GM12801 (cell line): ENCODE data around the gene SASH3.

Source experiments
- TF ChIP-seq, protein P1 (sequence below): IDR thresholded peaks from one replicate; pipeline ENCODE4 v1.5.1; 2011; ENCODE audit warnings: control low read depth; ENCODE audit not compliant: insufficient read length; ENCODE audit errors: extremely low read depth

Gene SASH3

DNA sequence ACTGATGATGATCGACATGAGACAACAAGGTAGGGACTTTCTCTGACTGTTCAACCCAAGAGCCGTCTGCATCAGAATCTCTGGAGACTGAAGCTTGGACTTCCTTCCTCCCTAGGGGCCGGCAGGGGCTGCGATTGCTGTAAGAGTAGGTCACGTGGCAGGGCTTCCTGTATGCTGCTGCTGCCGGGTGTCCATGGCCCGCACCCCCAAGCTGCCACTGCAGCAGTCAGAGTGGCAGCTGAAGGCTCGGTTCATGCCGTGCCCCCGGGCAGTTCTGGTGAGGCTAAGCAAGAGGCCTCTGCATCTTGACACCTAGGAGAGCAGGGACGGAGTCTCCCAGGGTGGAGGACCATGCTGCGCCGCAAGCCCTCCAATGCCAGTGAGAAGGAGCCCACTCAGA is at the start of gene SASH3:
TSS of gene SASH3 (plus strand) at position 203 of the 400 bp plus-strand sequence. CDS start at position 352, 149 bp downstream.
- TF ChIP-seq, protein P1, sequence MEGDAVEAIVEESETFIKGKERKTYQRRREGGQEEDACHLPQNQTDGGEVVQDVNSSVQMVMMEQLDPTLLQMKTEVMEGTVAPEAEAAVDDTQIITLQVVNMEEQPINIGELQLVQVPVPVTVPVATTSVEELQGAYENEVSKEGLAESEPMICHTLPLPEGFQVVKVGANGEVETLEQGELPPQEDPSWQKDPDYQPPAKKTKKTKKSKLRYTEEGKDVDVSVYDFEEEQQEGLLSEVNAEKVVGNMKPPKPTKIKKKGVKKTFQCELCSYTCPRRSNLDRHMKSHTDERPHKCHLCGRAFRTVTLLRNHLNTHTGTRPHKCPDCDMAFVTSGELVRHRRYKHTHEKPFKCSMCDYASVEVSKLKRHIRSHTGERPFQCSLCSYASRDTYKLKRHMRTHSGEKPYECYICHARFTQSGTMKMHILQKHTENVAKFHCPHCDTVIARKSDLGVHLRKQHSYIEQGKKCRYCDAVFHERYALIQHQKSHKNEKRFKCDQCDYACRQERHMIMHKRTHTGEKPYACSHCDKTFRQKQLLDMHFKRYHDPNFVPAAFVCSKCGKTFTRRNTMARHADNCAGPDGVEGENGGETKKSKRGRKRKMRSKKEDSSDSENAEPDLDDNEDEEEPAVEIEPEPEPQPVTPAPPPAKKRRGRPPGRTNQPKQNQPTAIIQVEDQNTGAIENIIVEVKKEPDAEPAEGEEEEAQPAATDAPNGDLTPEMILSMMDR: no peak

DNA sequence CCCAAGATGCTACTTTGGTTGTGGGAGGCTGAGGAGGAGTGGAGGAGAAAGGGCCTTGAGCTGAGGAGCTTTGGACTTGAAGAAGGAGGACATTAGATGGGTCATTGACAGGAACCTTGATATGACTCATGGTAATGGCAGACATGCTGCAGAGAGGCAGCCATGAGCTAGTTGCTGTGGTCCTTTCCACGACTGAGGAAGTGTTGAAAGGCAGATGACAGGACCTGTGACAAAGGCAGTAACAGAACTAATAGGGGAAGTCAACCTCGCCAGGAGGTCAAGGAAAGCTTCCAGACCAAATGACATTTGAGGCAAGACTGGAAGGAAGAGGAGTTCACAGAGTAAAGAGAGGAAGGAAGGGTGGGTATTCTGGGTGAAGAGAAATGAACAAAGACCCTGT is 48.5 kb upstream of the SASH3 start:
- TF ChIP-seq, protein P1: no peak

DNA sequence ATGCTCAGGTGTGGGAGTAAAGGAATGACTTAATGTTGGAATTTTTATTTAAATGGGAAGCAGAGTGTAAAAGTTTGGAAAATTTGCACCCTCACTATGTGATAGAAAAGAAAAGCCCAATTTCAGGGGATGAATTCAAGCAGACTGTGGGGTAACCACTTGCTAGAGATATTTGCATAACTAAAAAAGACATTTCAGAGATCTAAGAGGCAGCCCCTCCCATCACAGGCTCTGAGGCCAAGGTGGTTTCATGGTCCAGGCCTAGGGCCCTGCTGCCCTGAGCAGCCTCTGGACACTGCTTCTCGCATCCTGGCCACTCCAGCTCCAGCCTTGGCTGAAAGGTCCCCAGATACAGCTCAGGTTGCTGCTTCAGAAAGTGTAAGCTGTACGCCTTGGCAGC is 46.9 kb upstream of the SASH3 start:
- TF ChIP-seq, protein P1: no peak

GRCh38 chrX:129733335-129733734 is 46.4 kb upstream of the SASH3 start:
- TF ChIP-seq, protein P1: no peak

GRCh38 chrX:129736491-129736890 is 43.3 kb upstream of the SASH3 start:
- TF ChIP-seq, protein P1: no peak

DNA sequence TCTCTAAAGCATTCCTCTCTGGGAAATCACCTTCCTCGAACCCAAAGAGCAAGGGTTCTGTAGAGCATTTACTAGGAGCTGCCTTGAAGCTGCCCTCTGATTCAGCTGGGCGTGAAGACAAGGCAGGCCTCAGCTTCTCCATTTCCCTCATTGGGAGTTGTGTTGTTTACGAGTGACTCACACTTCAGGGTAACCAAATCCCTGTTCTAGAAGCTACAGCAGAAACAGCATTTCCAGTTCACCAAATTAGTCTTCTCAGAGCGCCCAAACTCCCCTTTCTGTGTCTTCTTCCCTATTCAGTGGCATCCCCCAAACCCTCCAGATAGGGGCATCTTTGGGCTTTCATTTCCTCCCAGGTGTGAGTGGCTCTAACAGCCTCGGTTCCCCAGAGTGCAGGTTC is 41.8 kb upstream of the SASH3 start:
- TF ChIP-seq, protein P1: no peak

GRCh38 chrX:129738466-129739308 is 41.1 kb upstream of the SASH3 start, which contains the start of gene XPNPEP2:
TSS of gene XPNPEP2 (plus strand) at chrX:129738979. CDS start at chrX:129739214, 235 bp downstream.
- TF ChIP-seq, protein P1: no peak
